ENCODE results near the gene RARRES1.

RARRES1 gene

GRCh38 chr3:158763421-158763820, 31.2 kb upstream of the RARRES1 start:
- DNase-seq: no peak

GRCh38 chr3:158762701-158763100, 30.4 kb upstream of the RARRES1 start:
- DNase-seq: no peak

GRCh38 chr3:158761350-158761749, 29.1 kb upstream of the RARRES1 start:
- no peak for DNase-seq

GRCh38 chr3:158755421-158755820, 23.2 kb upstream of the RARRES1 start:
- DNase-seq: no peak

GRCh38 chr3:158753854-158754253, 21.6 kb upstream of the RARRES1 start:
- no peak for DNase-seq

- DNase-seq: no peak
These were observed 19.1 kb upstream of the RARRES1 start for GRCh38 chr3:158751316-158751715.

- DNase-seq: no peak
These were observed 17.8 kb upstream of the RARRES1 start for GRCh38 chr3:158750016-158750415.

GRCh38 chr3:158749526-158749925, 17.3 kb upstream of the RARRES1 start:
- no peak for DNase-seq

- no peak for DNase-seq
These were observed 16.1 kb upstream of the RARRES1 start for GRCh38 chr3:158748237-158748828.

GRCh38 chr3:158747417-158747816, 15.2 kb upstream of the RARRES1 start:
- no peak for DNase-seq

- no peak for DNase-seq
These were observed 13.3 kb upstream of the RARRES1 start for GRCh38 chr3:158745551-158745950.

GRCh38 chr3:158744567-158745288, 12.5 kb upstream of the RARRES1 start:
- no peak for DNase-seq

- DNase-seq: no peak
These were observed 11.7 kb upstream of the RARRES1 start for GRCh38 chr3:158743664-158744566.

GRCh38 chr3:158742871-158743663, 10.8 kb upstream of the RARRES1 start:
- no peak for DNase-seq

GRCh38 chr3:158739661-158740060, 7.4 kb upstream of the RARRES1 start:
- DNase-seq: no peak

GRCh38 chr3:158739078-158739477, 6.8 kb upstream of the RARRES1 start:
- no peak for DNase-seq

- DNase-seq: no peak
These were observed 6.4 kb upstream of the RARRES1 start for GRCh38 chr3:158738653-158739052.

GRCh38 chr3:158737976-158738615, 5.8 kb upstream of the RARRES1 start:
- no peak for DNase-seq

- no peak for DNase-seq
These were observed 5.2 kb upstream of the RARRES1 start for GRCh38 chr3:158737410-158737809.

- DNase-seq: no peak
These were observed 3.2 kb upstream of the RARRES1 start for GRCh38 chr3:158735296-158736033.

GRCh38 chr3:158733656-158734055, 1.4 kb upstream of the RARRES1 start:
- DNase-seq: no peak

GRCh38 chr3:158732856-158733200, 571 bp upstream of the RARRES1 start:
- DNase-seq: no peak

All from CD4-positive, alpha-beta T cell treated with Interleukin-10 for 1 hour (primary cell).